ENCODE results near the gene IQGAP3. TPM values are rescaled to one million over a fixed set of nuclear protein-coding genes. Genes with fewer than 3 reads are reported as not detected.

IQGAP3 gene, protein sequence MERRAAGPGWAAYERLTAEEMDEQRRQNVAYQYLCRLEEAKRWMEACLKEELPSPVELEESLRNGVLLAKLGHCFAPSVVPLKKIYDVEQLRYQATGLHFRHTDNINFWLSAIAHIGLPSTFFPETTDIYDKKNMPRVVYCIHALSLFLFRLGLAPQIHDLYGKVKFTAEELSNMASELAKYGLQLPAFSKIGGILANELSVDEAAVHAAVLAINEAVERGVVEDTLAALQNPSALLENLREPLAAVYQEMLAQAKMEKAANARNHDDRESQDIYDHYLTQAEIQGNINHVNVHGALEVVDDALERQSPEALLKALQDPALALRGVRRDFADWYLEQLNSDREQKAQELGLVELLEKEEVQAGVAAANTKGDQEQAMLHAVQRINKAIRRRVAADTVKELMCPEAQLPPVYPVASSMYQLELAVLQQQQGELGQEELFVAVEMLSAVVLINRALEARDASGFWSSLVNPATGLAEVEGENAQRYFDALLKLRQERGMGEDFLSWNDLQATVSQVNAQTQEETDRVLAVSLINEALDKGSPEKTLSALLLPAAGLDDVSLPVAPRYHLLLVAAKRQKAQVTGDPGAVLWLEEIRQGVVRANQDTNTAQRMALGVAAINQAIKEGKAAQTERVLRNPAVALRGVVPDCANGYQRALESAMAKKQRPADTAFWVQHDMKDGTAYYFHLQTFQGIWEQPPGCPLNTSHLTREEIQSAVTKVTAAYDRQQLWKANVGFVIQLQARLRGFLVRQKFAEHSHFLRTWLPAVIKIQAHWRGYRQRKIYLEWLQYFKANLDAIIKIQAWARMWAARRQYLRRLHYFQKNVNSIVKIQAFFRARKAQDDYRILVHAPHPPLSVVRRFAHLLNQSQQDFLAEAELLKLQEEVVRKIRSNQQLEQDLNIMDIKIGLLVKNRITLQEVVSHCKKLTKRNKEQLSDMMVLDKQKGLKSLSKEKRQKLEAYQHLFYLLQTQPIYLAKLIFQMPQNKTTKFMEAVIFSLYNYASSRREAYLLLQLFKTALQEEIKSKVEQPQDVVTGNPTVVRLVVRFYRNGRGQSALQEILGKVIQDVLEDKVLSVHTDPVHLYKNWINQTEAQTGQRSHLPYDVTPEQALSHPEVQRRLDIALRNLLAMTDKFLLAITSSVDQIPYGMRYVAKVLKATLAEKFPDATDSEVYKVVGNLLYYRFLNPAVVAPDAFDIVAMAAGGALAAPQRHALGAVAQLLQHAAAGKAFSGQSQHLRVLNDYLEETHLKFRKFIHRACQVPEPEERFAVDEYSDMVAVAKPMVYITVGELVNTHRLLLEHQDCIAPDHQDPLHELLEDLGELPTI (N-terminal part only)
- total RNA-seq (0.07 TPM in 2 replicates), polyA plus RNA-seq (0.07 and 0.12 TPM in 2 replicates), polyA minus RNA-seq (0.26 and 0.64 TPM in 2 replicates)
- total RNA-seq (2013): 0.14 TPM

DNA sequence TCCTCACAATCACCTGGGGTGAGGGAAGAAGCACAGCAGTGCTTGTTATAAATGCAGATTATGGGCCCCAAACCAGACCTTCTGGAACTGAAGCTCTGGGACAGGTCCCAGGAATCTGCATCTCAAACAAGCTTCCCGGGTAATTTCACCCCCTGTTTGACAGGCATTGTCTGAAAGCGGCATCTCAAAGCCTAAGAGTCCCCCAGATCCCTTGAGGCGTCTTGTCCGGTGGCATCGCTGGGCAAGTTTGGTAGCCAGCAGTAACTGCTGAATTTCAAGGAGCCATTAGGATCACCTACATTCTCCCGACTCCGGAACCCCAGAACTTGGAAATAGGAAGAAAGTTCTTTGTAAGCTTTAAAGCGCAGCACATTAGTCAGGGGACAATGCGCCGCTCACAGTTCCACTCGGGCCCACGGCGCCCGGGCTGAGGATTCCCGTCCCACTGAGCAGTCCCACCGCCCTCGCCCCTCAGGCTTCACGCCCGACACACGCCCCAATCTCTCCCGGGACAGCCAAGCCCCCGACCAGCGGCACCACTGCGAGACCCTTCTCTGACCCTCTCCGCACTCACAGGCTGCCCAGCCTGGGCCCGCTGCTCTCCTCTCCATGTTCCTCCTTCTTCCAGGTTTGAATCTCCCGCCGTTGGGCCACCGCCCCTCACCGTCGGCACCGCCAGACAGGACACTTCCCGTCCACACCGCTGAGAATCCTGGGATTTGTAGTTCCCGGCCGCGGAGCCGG is at the start of gene IQGAP3:
Gene IQGAP3, minus strand, starts transcription at position 647 of the 744 bp plus-strand sequence. Its CDS starts 36 bp downstream, at position 611.
- peaks cover 13 to 14% of the 10 kb centered on the region in 2 donors for H3K4me1 ChIP-seq (ENCODE audit: control insufficient read depth in 2 of 2, insufficient read depth in 2 of 2, low read length in 2 of 2)
- H3K4me2 ChIP-seq (replicated peaks; ENCODE audit: low read depth, low read length, poor library complexity, severe bottlenecking): peak within 1 kb of the TSS; percentile 77
- peak within 1 kb of the TSS; percentile 54 for H3K9ac ChIP-seq (ENCODE audit: low read length)
- peak within 1 kb of the TSS; percentile 62 for H2AFZ ChIP-seq (ENCODE audit: insufficient read depth, low read depth, low read length, poor library complexity, severe bottlenecking)
- Mint-ChIP-seq H3K27me3 (peaks cover 23% of the 10 kb centered on the region), H3K4me1 (peaks cover 13% of the 10 kb centered on the region), H3K27ac (peak within 1 kb of the TSS; percentile 12), H3K9me3 (ENCODE audit: insufficient read depth) (no peaks in the 10 kb centered on the region), H3K4me3 (peak within 1 kb of the TSS; percentile 85)
- DNase-seq: peak; percentile 88
- WGBS (ENCODE audit: insufficient coverage): 3% methylated on average over 36 of the region's 38 CpGs
- no peak within 1 kb of the TSS for H3K27ac ChIP-seq (ENCODE audit: low read length in 2 of 2)
- H3K79me2 ChIP-seq (ENCODE audit: control insufficient read depth, insufficient read depth, low read length): no peaks in the 10 kb centered on the region
- ATAC-seq (ENCODE audit: low read depth): peak; percentile 96
- CTCF ChIA-PET: interaction anchor here (0.6 to 2.1 kb wide), 9 partner anchors 10 to 126 kb away, joined by 3 to 9 read pairs (median 3); partner anchors contain the start of gene MEF2D
- H3K36me3 ChIP-seq (replicated peaks in 1 of 2; ENCODE audit: control extremely low read depth in 1 of 2, control insufficient read depth in 1 of 2, extremely low read depth in 1 of 2, insufficient read depth in 2 of 2, low read length in 1 of 2): no peaks in the 10 kb centered on the region
- H3K9me3 ChIP-seq (ENCODE audit: control extremely low read depth in 1 of 3, control insufficient read depth in 2 of 3, insufficient read depth in 1 of 3, low read length in 2 of 3): peaks cover 0 to 2% (median 0%) of the 10 kb centered on the region in 3 donors
- H3K27me3 ChIP-seq (replicated peaks in 1 of 4; ENCODE audit: control extremely low read depth in 1 of 4, control insufficient read depth in 3 of 4, insufficient read depth in 4 of 4, low read length in 3 of 4): peaks cover 0 to 32% (median 14%) of the 10 kb centered on the region in 4 experiments
- no peaks in the 10 kb centered on the region for H4K20me1 ChIP-seq (ENCODE audit: control insufficient read depth, insufficient read depth, low read length, poor library complexity, severe bottlenecking)
- peak within 1 kb of the TSS; percentile 6 to 45 (median 27) for H3K4me3 ChIP-seq (ENCODE audit: control extremely low read depth in 1 of 5, extremely low read depth in 1 of 5, insufficient read depth in 1 of 5, low read depth in 2 of 5, low read length in 4 of 5)
- no peak for TF ChIP-seq EZH2 (IDR thresholded peaks at IDR 0.05; ENCODE audit: borderline replicate concordance, insufficient read depth, low read depth, low read length, poor library complexity, severe bottlenecking)
- TF ChIP-seq, protein P1, sequence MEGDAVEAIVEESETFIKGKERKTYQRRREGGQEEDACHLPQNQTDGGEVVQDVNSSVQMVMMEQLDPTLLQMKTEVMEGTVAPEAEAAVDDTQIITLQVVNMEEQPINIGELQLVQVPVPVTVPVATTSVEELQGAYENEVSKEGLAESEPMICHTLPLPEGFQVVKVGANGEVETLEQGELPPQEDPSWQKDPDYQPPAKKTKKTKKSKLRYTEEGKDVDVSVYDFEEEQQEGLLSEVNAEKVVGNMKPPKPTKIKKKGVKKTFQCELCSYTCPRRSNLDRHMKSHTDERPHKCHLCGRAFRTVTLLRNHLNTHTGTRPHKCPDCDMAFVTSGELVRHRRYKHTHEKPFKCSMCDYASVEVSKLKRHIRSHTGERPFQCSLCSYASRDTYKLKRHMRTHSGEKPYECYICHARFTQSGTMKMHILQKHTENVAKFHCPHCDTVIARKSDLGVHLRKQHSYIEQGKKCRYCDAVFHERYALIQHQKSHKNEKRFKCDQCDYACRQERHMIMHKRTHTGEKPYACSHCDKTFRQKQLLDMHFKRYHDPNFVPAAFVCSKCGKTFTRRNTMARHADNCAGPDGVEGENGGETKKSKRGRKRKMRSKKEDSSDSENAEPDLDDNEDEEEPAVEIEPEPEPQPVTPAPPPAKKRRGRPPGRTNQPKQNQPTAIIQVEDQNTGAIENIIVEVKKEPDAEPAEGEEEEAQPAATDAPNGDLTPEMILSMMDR (IDR thresholded peaks at IDR 0.05): no peak
- intact Hi-C loops (cut with micrococcal nuclease): loop anchor here (1.0 to 5.0 kb wide), 3 partner anchors 35 to 115 kb away; partner anchors contain the start of gene MEF2D
- POLR2A ChIA-PET: interaction anchor here (0.6 kb wide), 1 partner anchor 147 kb away, joined by 5 read pairs; no protein-coding TSS in a partner anchor
